ENCODE data around the gene CD300LB.
"Not testable (repeated sequence)": the region's sequence is repeated elsewhere in the genome, so short reads cannot be mapped to it uniquely, and the experiment has no call there.

DNA sequence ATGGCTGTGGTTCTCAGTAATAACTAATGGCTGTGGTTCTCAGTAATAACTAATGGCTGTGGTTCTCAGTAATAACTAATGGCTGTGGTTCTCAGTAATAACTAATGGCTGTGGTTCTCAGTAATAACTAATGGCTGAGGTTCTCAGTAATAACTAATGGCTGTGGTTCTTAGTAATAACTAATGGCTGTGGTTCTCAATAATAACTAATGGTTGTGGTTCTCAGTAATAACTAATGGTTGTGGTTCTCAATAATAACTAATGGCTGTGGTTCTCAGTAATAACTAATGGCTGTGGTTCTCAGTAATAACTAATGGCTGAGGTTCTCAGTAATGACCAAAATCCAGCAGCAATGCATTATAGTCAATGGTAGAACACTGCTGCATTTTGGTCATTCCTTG lies 42.4 kb upstream of the CD300LB start:
- TF ChIP-seq, protein P1, sequence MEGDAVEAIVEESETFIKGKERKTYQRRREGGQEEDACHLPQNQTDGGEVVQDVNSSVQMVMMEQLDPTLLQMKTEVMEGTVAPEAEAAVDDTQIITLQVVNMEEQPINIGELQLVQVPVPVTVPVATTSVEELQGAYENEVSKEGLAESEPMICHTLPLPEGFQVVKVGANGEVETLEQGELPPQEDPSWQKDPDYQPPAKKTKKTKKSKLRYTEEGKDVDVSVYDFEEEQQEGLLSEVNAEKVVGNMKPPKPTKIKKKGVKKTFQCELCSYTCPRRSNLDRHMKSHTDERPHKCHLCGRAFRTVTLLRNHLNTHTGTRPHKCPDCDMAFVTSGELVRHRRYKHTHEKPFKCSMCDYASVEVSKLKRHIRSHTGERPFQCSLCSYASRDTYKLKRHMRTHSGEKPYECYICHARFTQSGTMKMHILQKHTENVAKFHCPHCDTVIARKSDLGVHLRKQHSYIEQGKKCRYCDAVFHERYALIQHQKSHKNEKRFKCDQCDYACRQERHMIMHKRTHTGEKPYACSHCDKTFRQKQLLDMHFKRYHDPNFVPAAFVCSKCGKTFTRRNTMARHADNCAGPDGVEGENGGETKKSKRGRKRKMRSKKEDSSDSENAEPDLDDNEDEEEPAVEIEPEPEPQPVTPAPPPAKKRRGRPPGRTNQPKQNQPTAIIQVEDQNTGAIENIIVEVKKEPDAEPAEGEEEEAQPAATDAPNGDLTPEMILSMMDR (IDR thresholded peaks at IDR 0.05) = not testable (repeated sequence)
- TF ChIP-seq POLR2A (IDR thresholded peaks at IDR 0.05) = not testable (repeated sequence)
